NCI-H146 (cell line): Measurements from ENCODE around the gene MFN2.
A peak's percentile ranks its signal among the peaks of the same experiment; 100 is the strongest.

Experiments
- DNase-seq: peaks from one replicate; lab custom pipeline; 2025; lab: John Stamatoyannopoulos, UW

MFN2 gene

GRCh38 chr1:11960276-11960675 is 20.0 kb upstream of the MFN2 start:
- no peak for DNase-seq

GRCh38 chr1:11960715-11961114 is 19.5 kb upstream of the MFN2 start:
- no peak for DNase-seq

GRCh38 chr1:11961230-11961629 is 19.0 kb upstream of the MFN2 start:
- DNase-seq, result no peak

DNA sequence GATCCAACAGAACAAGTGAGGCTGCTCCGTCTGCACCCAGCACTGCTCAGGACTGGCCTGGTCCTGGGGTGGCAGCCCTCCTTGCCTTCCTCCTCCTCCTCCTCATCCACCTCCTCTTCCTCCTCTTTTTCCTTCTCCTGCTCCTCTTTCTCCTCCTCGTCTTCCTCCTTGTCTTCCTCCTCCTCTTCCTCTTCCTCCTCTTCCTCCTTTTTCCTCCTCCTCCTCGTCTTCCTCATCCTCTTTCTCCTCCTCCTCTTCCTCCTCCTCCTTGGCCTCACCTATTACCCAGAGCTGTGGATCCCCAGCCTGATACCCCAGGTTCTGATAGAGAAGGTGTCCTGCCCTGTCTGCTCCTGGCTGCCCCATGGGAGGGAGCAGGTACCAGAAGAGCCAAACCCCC is 16.6 kb upstream of the MFN2 start:
- no peak for DNase-seq

DNA sequence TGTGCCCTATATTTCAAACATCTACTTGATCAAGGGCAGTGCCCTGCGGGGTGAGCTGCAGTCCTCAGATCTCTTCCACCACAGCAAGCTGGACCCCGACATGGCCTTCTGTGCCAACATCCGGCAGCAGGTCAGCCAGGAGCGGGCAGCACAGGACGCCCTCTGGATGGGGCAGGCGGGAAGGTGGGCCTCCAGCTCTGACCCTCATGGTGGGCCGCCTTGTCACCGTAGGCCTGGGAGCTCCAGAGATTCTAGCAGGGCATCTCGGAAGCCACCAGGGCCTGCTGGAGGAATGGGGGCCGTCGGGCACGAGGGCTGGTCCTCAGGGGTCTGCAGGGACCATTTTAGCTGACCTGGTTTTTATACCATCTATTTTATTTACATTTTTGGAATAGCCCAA is 15.6 kb upstream of the MFN2 start:
- no peak for DNase-seq

DNA sequence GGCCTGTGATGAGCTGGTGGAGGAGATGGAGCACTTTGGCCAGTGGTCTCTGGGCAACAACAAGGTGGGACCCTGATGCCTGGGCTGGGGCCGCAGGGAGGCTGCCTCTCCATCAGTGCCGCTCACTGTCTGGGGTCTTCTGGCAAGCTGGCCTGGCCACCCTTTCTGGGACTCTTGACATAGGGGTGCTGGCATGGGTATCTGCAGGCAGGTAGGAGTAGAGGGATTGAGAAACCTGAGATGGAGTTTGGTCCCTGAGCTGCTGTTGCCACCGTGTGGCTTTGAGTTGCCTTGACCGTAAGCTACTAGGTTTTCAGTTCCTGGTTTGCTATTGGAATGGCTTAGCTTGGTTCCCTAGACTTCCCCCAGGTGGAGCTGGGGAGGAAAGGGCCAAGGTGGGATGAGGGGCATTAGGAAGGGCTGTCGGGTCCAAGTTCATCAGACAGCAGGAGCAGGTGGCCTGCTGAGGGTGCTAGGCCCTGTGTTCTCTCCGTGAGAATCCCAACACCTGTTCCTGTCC is 13.2 kb upstream of the MFN2 start:
- peak; percentile 73 for DNase-seq

DNA sequence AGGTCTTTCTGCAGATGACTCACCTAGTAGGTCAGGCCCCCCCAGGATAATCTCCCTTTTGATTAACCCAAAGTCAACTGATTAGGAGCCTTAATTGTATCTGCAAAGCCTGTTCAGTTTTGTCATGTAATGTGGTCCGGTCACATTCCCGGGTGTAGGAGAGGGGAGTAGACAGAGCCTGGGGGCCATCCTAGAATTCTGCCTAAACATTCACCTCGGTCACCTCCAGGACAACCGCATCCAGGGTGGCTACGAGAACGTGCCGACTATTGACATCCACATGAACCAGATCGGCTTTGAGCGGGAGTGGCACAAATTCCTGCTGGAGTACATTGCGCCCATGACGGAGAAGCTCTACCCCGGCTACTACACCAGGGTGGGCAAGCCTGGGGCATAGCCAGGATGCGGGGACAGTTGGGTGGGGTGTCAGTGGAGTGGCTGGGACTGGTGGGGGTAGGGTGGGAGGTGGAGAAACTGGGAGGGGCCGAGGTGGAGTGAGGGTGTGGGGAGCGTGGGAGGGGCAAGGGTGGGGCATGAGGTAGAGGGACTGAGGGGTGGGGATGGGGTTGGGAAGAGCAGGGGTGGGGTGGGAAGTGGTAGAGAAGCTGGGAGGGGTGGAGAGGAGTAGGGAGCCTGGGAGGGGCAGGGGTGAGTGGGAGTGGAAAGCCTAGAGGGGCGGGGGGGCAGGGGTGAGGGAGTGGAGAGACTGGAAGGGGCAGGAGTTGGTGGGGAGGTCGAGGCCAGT is 9.6 kb upstream of the MFN2 start:
- no peak for DNase-seq

DNA sequence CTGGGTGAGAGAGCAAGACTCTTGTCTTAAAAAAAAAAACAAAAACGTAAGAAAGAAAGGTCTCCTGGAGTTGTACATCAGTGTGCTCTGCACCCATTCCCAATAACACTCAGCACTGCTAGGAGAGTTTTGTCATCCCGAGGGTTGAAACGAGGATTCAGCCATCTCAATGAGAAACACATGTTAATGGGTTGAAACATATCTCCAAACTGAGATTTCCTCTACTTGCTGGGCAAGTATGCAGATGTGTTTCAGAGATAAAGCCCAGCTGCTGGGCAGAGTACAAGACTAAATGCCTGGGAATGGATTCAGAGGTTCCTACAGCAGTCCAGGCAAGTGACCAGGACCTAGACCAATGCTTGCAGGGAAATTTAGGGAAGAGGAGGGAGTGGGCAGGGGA is 2.6 kb upstream of the MFN2 start:
- DNase-seq, result no peak

GRCh38 chr1:11978301-11978700 is 1.9 kb upstream of the MFN2 start:
- DNase-seq, result no peak

DNA sequence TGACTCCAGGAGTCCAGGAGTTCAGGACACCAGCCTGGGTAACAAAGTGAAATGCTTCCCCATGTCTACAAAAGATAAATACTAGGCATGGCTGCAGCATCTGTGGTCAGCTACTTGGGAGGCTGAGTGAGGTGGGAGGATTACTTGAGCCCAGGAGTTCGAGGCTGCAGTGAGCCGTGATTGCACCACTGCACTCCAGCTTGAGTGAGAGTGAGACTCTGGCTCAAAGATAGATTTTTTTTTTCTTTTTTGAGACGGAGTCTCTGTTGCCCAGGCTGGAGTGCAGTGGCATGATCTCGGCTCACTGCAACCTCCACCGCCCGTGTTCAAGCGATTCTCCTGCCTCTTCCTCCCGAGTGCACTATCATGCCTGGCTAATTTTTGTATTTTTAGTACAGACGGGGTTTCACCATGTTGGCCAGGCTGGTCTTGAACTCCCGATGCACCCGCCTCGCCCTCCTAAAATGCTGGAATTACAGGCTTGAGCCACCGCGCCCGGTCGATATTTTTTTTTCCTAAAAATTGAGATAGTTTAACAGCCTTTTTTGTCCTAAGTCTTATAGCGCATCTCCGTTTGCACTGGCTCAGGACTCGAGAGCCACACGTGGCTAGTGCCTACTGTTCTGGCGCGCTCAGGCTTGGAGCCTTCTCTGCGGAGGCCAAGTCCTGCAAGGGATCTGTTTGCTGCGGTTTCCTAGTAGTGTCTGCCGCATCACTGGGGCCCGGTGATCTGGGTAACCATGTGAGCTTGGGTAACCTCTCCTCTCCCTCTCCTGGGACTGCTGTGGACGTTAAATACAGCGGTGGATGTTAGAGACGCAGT is 1.0 kb upstream of the MFN2 start:
- peak; percentile 69 for DNase-seq

- no peak for DNase-seq
Measured at GRCh38 chr1:11980676-11980972, 380 bp downstream of the MFN2 start.

DNA sequence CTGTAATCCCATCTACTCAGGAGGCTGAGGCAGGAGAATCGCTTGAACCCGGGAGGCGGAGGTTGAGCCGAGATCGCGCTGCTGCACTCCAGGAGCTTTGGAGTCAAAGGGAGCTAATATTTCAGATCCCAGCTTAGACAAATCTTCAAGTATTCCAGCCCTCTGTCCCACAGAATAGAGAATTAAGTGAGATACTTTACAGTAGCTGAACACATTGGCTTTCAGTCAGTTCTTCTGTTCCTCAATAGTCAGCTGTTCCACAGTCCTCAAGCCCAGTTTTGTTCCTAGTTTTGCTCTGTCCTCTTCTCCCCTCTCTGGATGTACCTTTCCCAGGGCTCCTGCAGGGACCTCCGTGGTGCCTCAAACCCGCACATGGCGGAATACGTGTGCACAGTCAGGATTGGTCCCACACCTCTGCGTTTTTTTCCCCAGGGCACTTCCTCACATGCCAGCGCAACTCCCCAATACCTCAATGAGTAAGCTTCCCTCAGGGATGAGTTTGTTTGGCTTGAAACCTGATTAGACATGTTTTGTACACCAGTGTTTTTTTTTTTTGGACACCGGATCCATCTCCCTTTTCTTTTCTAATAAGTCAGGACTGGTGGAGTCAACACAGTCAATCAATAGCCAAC is 1.2 kb downstream of the MFN2 start:
- DNase-seq, result no peak

DNA sequence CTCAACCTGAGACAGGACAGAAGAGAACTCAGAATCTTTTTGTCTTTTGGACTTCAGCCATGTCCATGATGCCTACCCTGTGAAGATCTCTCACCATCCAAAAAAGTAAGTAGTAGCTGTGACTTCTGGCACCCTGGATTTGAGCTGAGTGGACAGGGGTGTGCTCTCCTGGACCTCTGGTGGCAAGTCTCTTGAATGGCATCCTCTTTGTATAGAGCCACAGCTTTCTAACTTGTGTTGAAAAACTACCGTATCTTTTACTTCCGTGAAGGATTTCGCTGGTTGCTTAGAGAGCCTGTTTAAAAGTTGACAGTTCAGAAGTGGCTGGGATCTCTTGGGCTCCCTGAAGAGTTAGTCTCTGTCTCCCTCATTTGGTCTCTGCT is 1.8 kb downstream of the MFN2 start:
- no peak for DNase-seq

DNA sequence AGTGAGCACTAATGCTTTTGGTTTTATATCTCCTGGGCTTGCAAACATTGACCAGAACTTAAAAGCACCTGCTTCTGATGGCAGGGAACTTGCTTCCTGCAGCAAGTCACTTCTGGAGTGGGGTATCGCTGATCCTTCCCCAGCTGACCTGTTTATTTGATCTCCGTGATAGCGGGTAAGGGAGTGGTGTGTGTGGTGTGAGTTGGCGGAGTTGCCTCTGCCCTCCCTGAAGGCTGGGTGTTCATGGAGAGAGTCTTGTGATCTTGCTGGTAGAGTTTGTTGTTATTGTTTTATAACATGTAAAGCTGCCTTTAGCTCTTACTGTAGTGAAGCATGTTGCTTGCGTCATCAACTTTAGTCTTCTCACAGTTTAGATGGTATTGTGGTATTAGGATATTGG is 3.9 kb downstream of the MFN2 start:
- no peak for DNase-seq

GRCh38 chr1:11984576-11984975 is 4.3 kb downstream of the MFN2 start:
- no peak for DNase-seq

GRCh38 chr1:11985171-11985570 is 4.9 kb downstream of the MFN2 start:
- no peak for DNase-seq

DNA sequence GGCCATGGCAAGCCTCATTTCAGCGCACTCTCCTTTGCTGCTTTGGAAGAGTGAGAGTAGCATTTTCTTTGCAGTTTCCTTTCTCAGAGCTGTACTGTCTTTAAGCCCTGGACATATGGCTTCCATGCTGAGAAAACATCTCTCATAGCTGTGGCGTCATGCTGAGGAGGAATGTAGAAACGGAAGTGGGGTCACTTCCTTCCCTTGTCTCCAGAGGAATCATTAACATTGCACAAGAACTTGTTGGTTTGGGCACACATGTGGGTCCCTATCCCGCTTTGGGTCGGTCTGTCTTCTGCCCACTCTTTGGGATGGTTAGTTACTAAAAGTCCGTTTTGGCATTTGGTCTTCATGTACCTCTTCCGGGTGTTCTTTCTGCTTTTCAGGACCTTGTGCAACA is 5.6 kb downstream of the MFN2 start:
- no peak for DNase-seq

GRCh38 chr1:11989669-11990068 is 9.4 kb downstream of the MFN2 start:
- DNase-seq, result no peak

- DNase-seq, result no peak
Measured at GRCh38 chr1:11990303-11991032, 10.2 kb downstream of the MFN2 start.

DNA sequence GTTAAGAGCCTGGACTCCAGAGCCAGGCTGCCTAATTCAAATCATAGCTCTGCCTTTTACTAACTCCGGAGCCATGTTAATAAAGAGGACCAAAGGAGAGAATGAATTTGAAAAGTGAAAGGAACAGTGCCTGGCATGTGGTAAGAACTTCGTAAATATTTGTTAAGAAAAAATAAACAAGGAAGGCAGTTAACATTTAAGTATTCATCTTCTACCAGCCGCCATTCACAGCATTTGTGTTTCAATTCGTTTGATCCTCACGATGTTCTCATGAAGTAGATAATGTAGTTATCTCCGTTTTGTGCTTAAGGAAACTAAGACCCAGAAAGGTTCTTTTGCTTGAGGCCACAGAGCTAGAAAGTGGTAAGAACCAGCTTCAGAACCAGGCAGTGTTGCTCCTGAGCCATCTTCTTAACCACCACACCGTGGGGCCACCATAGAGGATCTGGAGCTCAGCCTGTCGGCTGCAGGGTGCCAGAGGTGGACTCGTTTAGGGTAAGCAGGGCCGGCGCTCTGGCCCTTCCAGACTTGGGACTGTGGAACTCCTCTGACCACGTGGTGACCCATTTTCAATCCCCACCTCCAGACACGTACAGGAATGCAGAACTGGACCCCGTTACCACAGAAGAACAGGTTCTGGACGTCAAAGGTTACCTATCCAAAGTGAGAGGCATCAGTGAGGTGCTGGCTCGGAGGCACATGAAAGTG is 11.9 kb downstream of the MFN2 start:
- DNase-seq, result no peak

DNA sequence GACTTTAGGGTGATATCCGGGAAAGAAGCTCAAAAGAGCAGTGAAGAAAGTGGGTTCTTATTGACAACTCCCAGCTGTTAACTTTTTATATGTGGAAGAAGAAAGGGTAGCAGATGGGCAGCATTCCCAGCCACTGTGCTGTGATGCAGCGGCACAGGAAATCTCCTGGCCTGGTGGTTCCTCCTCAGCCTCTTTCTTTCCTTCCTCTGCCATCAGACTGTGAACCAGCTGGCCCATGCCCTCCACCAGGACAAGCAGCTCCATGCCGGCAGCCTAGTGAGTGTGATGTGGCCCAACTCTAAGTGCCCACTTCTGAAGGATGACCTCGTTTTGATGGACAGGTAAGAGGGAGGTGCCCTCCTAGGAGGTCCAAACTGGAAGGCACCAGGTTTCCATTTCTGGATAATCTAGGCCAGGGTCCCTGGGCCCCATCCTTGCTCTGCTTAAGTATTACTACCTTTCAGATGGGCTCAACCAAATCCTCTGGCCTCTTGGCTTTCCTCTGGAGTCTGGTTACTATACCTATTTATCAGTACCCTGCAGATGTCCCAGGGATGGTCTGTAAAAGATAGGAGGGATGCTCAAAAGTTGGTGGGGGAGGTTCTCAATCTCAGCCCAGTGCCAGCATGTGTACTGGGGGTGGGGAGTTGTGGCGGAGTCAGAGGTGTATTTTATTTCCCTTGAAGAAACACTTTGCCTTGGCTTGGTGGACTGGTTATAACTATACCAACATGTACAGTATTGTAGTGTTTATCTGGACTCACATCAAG is 17.0 kb downstream of the MFN2 start:
- DNase-seq, result no peak
